GM21423 (cell line): ENCODE measurements around the gene LATS2.

Experiments used
- ATAC-seq: cut with Tn5 transposase; IDR thresholded peaks from one replicate; pipeline ENCODE4 v1.9.1; 2021; ENCODE audit warnings: mild to moderate bottlenecking, moderate library complexity; ENCODE audit not compliant: unreplicated experiment

The LATS2 gene

GRCh38 chr13:21020176-21020575 lies 41.2 kb downstream of the LATS2 start:
- no peak for ATAC-seq

DNA sequence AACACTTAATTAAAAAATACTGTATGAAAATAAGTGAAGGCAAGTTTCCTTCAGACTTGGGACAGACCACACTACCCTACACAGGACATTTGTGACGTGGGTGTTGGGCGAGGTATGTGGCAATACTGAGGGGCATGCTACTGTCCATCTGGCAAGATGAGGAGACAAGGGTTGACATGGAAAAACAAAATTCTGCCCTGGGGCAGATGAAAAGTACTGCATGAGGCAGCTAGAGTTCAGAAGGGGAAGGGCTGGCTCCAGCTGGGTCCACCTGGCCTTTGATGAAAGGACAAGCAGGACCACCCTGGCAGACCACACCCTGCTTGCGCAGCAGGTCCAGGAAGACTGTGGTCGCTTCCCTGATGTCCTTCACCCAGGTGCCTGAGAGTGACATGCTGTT lies 43.2 kb downstream of the LATS2 start:
- no peak for ATAC-seq

DNA sequence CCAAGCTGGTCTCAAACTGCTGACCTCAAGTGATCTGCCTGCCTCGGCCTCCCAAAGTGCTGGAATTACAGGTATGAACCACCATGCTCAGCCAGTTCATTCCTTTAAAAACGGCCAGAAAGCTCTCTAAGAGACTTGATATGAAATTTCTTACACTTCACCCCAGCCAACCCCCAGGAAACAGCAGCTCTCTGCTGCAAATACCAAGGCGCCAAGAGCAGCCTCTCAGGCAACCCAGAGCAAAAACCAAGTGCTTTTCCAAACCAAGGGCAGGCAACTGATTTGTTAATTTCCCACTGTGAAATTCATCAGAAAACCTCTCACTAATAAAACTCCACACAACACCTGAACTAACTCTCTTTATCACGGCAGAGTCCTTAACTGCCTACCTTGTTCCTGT lies 44.9 kb downstream of the LATS2 start:
- ATAC-seq: no peak

DNA sequence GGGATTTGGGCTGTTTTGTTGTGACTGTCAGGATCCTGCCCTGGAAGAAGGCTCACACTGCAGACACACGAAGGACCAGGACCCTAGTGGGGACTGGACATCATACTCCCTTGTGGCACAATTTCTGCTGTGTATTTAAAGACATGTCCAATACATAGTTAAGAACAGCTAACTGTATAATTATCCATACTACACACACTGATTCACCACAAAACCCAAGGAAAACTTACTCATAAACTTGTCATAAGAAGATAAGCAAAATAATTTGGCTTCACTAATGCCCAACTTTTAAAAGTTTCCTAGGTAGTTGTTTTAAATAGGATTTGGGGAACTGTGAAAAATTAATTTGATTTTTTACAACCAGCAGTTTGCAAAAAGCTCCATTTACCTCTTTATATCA lies 46.1 kb downstream of the LATS2 start:
- ATAC-seq: no peak

DNA sequence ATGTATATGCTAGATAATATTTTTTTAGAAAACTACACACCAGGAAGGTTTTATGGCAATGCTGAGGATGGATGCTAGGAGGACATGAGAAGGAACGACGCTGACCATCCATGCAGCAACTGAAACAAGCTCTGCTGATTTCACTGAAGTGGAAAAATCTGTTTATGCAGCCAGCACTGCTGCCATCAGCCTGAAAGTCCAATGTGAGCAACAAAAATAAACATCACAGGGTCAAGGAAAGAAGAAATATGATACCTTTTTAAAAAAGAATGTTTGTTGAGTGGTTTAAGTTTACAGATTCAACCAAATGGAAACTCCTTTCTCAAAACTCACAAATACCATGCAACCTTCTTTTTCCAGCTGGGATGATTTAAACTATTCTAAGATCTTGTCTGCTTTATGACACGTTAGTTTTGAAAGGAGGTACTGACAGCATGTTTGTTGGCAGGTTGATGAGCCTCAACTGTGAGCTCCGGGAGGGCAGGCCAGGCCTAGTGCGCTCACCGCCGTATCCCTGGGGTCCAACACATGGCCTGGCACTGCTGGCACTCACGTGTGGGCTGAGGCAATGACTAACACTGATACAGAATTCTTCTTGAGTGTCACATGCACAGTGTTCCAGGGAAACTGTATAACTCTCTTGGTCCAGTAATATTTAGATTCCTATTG lies 46.8 kb downstream of the LATS2 start:
- ATAC-seq: no peak

DNA sequence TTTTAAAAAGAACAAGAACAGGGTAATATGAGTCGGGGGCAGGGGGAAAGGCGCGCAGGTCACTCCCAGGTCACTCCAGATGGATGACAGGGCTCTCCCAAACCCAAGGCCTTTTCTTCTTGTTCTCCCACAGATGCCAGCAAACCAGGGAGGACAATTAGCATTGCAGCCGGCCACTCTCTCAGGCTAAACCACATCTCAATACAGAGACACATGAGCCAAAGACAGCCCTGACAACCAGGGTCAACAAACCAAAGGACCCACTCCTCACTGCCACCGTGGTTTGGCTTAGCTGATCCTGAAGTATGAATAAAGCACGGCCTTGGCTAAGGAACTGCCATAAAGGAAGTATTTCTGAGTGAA lies 47.3 kb downstream of the LATS2 start:
- ATAC-seq: no peak

GRCh38 chr13:21013682-21014038 lies 47.7 kb downstream of the LATS2 start:
- no peak for ATAC-seq

GRCh38 chr13:21012841-21013681 lies 48.3 kb downstream of the LATS2 start:
- ATAC-seq: no peak

DNA sequence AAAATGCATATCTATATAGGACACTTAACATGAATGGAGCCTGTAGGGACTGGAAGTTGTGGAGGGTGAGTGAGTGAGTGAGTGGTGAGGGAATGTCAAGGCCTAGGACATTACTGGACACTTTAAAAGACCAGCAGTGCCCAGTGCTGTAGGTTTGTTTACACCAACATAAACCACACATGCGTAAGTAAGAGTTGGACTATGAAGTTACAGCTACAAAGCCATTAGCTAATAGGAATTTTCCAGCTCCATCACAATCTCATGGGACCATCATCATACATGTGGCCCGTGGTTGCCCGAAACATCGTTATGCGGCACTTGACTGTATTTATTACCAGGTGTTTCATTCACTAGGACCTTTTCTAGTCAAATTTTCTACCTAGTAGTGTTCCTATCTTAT lies 49.2 kb downstream of the LATS2 start:
- ATAC-seq: no peak

DNA sequence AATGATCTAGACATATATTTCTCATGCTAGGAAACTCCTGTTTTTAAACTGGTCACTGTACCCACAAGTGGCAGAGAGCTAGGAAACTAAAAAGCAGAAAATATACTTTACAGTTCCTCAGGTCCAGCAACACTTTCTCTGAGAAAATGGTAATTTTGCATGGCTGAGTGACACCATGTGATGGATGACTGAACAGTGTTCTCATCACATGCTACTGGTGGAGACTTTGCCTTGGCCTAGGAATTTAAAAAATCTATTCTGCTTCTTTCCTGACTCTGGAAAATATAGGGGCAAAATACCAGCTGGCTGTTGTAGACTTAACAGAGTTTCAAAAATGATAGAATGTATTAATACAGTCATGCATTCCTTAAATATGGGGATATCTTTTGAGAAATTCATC lies 50.0 kb downstream of the LATS2 start:
- no peak for ATAC-seq

DNA sequence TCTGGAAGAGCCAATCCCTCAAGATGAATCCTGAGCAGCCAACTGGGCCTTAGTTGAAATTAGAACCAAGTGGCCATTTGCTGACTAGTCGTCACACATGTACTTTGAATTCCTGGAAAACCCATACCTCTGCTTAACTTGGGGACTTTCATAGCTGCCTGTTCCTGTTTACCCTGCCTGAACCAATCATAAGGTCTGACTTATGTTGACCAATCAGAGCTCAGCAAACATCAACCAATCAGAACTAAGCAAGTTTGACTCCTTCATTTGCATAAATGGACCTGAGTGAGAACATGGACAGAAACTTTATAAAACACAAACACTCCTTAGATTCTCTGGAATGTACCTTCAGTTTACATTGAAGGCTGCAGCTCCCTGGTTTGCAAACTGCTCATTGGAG lies 50.8 kb downstream of the LATS2 start:
- no peak for ATAC-seq

DNA sequence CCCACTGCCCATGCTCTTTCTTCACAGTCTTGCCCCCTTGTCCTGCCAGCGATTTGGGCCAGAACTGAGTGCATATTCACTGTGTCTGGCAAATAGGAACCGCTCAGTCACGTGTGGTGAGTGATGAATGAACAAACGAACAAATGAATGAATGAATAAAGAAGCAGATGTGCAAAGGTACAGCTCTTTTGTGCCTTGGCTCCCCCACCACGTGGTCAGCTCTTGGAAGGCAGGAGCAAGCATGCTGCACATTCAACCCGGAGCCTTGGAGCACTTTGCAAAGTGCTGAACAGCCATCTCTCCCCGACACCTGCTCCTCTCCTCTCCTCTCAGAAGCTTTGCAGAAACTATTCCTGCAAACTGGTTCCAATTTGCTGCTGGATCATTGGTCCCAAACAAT lies 52.4 kb downstream of the LATS2 start:
- ATAC-seq: no peak

GRCh38 chr13:21008026-21008425 lies 53.4 kb downstream of the LATS2 start:
- no peak for ATAC-seq

- ATAC-seq: no peak
These were observed 55.0 kb downstream of the LATS2 start for GRCh38 chr13:21006141-21007005.

- no peak for ATAC-seq
These were observed 56.2 kb downstream of the LATS2 start for GRCh38 chr13:21005193-21005592.

- no peak for ATAC-seq
These were observed 59.9 kb downstream of the LATS2 start for GRCh38 chr13:21001471-21001870.

- ATAC-seq: no peak
These were observed 60.7 kb downstream of the LATS2 start for GRCh38 chr13:21000647-21001046.

- ATAC-seq: no peak
These were observed 62.6 kb downstream of the LATS2 start for GRCh38 chr13:20998649-20999415.

DNA sequence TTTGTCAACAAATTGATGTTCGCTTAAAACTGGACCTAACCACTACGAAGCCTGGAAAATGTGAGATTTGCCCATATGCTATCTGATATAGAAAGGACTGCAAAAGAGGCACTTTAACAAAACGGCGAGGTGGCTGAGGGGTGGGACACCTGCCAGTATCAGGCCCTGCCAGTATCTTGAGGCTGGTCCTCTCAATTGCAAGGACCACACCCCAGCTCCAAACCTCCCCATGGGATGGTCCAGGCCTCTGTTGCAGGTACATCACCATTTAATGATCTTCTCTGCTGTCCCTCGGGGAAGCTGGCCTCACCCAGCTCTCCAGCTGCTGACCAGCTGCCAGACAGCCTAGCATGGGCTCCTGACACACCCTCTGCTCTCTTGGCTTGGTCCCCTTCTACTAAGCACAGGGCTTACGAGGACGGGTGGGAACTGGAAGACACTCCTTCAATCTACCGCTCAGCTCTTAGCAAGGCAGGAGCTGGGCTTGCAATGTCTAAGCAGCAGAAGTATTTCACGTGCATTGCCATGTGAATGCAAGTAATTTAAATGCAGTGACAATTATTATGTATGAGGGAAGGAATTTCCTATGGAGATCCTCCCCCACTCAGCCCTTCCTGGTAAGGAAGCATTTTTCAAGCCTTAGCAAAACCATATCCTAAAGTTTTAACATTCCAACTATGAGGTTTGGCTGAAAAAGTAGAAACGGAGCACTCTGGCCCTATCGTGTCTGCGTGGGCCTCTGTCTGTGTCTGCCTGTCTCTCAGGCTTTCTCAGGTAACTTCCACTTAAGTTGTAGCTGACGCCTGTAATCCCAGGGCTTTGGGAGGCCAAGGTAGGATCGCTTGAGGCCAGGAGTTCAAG lies 63.9 kb downstream of the LATS2 start:
- no peak for ATAC-seq

- ATAC-seq: no peak
These were observed 66.0 kb downstream of the LATS2 start for GRCh38 chr13:20995245-20995838.
